ENCODE results near the gene EFNA1. TPM values are rescaled to one million over a fixed set of nuclear protein-coding genes. Genes with fewer than 3 reads are reported as not detected.
A peak's percentile ranks its signal among the peaks of the same experiment; 100 is the strongest.

EFNA1 gene
- total RNA-seq, 2 donors from 2014 or later: 0.68 to 1.6 TPM

DNA sequence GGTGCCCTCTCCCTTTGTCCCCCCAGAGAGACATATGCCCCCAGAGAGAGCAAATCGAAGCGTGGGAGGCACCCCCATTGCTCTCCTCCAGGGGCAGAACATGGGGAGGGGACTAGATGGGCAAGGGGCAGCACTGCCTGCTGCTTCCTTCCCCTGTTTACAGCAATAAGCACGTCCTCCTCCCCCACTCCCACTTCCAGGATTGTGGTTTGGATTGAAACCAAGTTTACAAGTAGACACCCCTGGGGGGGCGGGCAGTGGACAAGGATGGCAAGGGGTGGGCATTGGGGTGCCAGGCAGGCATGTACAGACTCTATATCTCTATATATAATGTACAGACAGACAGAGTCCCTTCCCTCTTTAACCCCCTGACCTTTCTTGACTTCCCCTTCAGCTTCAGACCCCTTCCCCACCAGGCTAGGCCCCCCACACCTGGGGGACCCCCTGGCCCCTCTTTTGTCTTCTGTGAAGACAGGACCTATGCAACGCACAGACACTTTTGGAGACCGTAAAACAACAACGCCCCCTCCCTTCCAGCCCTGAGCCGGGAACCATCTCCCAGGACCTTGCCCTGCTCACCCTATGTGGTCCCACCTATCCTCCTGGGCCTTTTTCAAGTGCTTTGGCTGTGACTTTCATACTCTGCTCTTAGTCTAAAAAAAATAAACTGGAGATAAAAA is 40.7 kb upstream of the EFNA1 start:
- DNase-seq (ENCODE audit: low spot score in 2 of 2) (no peak), ATAC-seq (no peak)
- Mint-ChIP-seq H3K27ac (no peak overlapping the region), H3K9me3 (no peaks in the 10 kb centered on the region), H3K36me3 (no peaks in the 10 kb centered on the region)

DNA sequence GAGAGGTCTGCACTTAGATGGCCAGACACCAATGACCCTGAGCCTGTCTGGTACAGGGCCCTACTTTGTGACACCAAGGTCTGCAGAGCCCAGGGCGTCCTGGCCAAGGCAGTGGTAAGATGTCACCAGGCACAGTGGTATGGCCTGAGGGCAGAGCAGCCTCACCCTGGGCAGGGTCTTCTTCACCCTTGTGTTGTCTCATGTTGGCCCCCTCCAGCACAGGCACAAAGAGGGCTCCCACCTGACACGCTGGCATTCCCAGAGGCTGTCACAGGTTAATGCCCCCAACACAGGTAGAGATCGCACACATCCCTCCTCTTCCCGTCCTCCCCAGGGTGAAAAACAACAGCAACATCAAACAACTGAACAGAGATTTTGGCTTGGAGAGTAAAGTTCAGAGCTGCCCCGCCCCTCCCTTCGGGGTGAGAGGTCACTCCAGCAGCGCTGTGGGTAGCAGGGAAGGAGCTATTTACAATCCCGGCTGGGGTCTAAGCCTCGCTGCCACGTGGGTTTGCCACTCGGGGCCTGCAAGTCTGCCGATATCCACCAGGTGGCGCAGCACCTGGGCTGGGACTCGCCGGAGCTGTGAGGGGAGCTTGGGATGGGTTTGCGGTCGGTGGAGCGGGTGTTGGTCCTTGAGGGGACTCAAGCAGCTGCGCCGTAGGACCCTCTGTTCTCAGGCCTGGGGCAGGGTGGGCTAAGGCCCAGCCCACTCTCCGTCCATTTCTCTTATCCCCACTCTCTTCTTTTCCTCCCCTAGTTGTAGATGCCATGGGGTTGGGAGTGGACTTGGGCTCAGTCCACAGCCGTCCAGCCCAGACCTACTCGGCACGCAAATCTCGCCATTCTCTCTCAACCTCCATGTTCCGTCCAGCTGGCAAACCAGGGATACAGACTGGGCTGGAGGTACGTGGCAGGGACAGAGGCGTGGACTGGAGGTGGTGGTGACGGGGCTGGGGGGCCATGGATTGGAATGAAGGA is 36.3 kb upstream of the EFNA1 start:
- no peaks in the 10 kb centered on the region for H3K9me3 Mint-ChIP-seq
- ATAC-seq: peak; percentile 84 to 88
- no peak overlapping the region for H3K27ac Mint-ChIP-seq
- DNase-seq (ENCODE audit: low spot score in 2 of 2): peak; percentile 78 to 93
- H3K36me3 Mint-ChIP-seq: no peaks in the 10 kb centered on the region

GRCh38 chr1:155092131-155092530 is 35.5 kb upstream of the EFNA1 start:
- Mint-ChIP-seq H3K9me3 (no peaks in the 10 kb centered on the region), H3K27ac (no peak overlapping the region), H3K36me3 (no peaks in the 10 kb centered on the region)
- ATAC-seq (no peak), DNase-seq (ENCODE audit: low spot score in 2 of 2) (no peak)

DNA sequence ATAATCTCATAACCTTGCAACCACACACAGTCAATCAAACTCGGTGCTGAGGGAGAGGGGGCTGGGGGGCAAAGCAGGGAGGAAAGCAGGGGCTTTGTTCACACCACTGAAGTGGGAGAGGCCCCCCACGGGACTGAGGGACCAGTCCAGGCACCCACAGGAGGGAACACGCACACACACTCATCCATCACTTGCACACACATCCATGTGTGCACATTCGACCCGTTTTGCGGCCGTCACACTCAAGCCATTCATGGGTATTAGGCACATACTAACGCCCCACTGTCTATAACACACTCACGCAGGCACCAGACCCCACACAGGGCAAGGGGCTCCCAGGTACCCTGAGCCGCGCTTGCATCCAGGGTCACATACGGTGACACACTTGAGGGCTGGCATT is 35.0 kb upstream of the EFNA1 start:
- DNase-seq (ENCODE audit: low spot score in 2 of 2) (no peak), ATAC-seq (no peak)
- Mint-ChIP-seq H3K36me3 (no peaks in the 10 kb centered on the region), H3K27ac (no peak overlapping the region), H3K9me3 (no peaks in the 10 kb centered on the region)

GRCh38 chr1:155093911-155094621 is 33.6 kb upstream of the EFNA1 start:
- peak overlapping the region in 1 of 2 donors; percentile 4 for H3K27ac Mint-ChIP-seq
- no peaks in the 10 kb centered on the region for H3K36me3 Mint-ChIP-seq
- H3K9me3 Mint-ChIP-seq: no peaks in the 10 kb centered on the region
- ATAC-seq (peak; percentile 30 to 59), DNase-seq (ENCODE audit: low spot score in 2 of 2) (no peak)

GRCh38 chr1:155094622-155094948 is 33.1 kb upstream of the EFNA1 start:
- H3K9me3 Mint-ChIP-seq: no peaks in the 10 kb centered on the region
- ATAC-seq: no peak
- no peak overlapping the region for H3K27ac Mint-ChIP-seq

DNA sequence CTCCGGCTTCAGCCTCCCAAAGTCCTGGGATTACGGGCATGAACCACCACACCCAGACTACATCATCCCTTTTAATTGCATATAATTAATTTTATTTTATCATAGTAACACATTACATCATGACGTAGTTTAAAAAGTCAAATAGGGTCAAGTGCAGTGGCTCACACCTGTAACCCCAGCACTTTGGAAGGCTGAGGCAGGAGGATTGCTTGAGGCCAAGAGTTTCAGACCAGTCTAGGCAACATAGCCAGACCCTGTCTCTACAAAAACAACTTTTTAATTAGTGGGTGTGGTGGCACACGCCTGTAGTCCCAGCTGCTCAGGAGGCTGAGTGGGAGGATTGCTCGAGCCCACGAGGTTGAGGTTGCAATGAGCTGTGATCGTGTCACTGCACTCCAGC is 28.3 kb upstream of the EFNA1 start:
- H3K9me3 Mint-ChIP-seq: no peaks in the 10 kb centered on the region
- ATAC-seq: no peak
- DNase-seq (ENCODE audit: low spot score in 2 of 2): no peak
- no peaks in the 10 kb centered on the region for H3K36me3 Mint-ChIP-seq
- no peak overlapping the region for H3K27ac Mint-ChIP-seq

More at GRCh38 chr1:155094622-155094948, 33.1 kb upstream of the EFNA1 start:
- no peaks in the 10 kb centered on the region for H3K36me3 Mint-ChIP-seq
- DNase-seq (ENCODE audit: low spot score in 2 of 2): no peak

DNA sequence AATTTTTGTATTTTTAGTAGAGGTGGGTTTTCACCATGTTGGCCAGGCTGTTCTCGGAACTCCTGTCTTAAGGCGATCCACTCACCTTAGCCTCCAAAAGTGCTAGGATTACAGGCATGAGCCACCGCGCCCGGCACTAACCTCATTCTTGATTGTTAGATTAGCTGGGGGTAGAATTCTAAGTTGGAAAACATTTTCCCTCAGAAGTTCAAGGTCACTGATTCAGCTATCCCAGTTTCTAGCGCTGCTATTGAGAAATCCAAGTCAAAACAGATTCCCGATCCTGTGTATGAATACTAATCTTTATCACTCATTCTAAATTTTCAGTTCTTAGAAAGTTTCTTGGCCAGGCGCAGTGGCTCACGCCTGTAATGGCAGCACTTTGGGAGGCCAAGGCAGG is 24.4 kb upstream of the EFNA1 start:
- DNase-seq (ENCODE audit: low spot score in 2 of 2) (no peak), ATAC-seq (no peak)
- Mint-ChIP-seq H3K36me3 (no peaks in the 10 kb centered on the region), H3K27ac (no peak overlapping the region), H3K9me3 (no peaks in the 10 kb centered on the region)

- Mint-ChIP-seq H3K27ac (peak overlapping the region in 1 of 2 donors; percentile 18), H3K9me3 (no peaks in the 10 kb centered on the region), H3K36me3 (no peaks in the 10 kb centered on the region)
- ATAC-seq (no peak), DNase-seq (ENCODE audit: low spot score in 2 of 2) (no peak)
Measured at GRCh38 chr1:155104605-155105534, 22.8 kb upstream of the EFNA1 start.

GRCh38 chr1:155105604-155106011 is 22.1 kb upstream of the EFNA1 start:
- DNase-seq (ENCODE audit: low spot score in 2 of 2) (no peak), ATAC-seq (no peak)
- Mint-ChIP-seq H3K9me3 (no peaks in the 10 kb centered on the region), H3K27ac (no peak overlapping the region), H3K36me3 (no peaks in the 10 kb centered on the region)

DNA sequence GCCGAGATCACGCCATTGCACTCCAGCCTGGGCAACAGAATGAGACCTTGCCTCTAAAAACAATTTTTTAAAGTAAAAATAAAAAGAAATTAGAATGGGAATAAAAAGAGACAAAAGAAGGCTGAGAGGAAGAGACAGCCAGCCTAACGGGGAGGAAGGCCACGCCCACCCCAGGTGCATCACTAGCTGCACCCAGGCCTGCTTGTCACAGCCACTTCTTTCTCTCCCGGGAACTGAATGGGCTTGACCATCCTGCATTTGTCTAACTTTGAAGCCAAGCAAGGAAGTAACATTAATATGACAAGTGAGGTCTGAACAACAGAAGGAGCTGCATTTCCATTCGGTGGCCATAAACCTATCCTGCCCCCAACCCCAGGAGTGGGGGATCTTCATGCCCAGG is 20.8 kb upstream of the EFNA1 start:
- H3K9me3 Mint-ChIP-seq: no peaks in the 10 kb centered on the region
- no peak overlapping the region for H3K27ac Mint-ChIP-seq
- DNase-seq (ENCODE audit: low spot score in 2 of 2) (no peak), ATAC-seq (no peak)
- no peaks in the 10 kb centered on the region for H3K36me3 Mint-ChIP-seq

- no peaks in the 10 kb centered on the region for H3K9me3 Mint-ChIP-seq
- H3K36me3 Mint-ChIP-seq: no peaks in the 10 kb centered on the region
- ATAC-seq: no peak
- H3K27ac Mint-ChIP-seq: no peak overlapping the region
- DNase-seq (ENCODE audit: low spot score in 2 of 2): no peak
Measured at GRCh38 chr1:155107309-155108264, 20.1 kb upstream of the EFNA1 start.

GRCh38 chr1:155108296-155108695 is 19.4 kb upstream of the EFNA1 start:
- Mint-ChIP-seq H3K9me3 (no peaks in the 10 kb centered on the region), H3K27ac (no peak overlapping the region), H3K36me3 (no peaks in the 10 kb centered on the region)
- ATAC-seq (no peak), DNase-seq (ENCODE audit: low spot score in 2 of 2) (no peak)

GRCh38 chr1:155110381-155110780 is 17.3 kb upstream of the EFNA1 start:
- Mint-ChIP-seq H3K36me3 (no peaks in the 10 kb centered on the region), H3K27ac (no peak overlapping the region), H3K9me3 (no peaks in the 10 kb centered on the region)
- DNase-seq (ENCODE audit: low spot score in 2 of 2): no peak
- no peak for ATAC-seq

GRCh38 chr1:155110826-155111225 is 16.9 kb upstream of the EFNA1 start:
- H3K9me3 Mint-ChIP-seq: no peaks in the 10 kb centered on the region
- ATAC-seq (no peak), DNase-seq (ENCODE audit: low spot score in 2 of 2) (no peak)
- no peaks in the 10 kb centered on the region for H3K36me3 Mint-ChIP-seq
- H3K27ac Mint-ChIP-seq: no peak overlapping the region
